HEK293 (cell line): Measurements from ENCODE around the gene FLRT1.

Experiments
- ZNF623 ChIP-seq: fragments of 450-650 bp; formaldehyde crosslinking; IDR thresholded peaks from 2 replicates; pipeline ENCODE4 v1.5.1; 2016; ENCODE audit warnings: missing biosample characterization, missing genetic modification characterization
- ZNF664 ChIP-seq: fragments of 450-650 bp; formaldehyde crosslinking; IDR thresholded peaks from 2 replicates; pipeline ENCODE4 v1.5.1; 2016; ENCODE audit warnings: missing biosample characterization, missing genetic modification characterization
- ZNF776 ChIP-seq: fragments of 450-650 bp; formaldehyde crosslinking; IDR thresholded peaks from 2 replicates; pipeline ENCODE4 v1.5.0; 2017; ENCODE audit warnings: missing biosample characterization, missing genetic modification characterization, borderline replicate concordance
- TF ChIP-seq, protein P1 (sequence below): fragments of 450-650 bp; formaldehyde crosslinking; IDR thresholded peaks from 2 replicates; pipeline ENCODE4 v1.5.1; 2016; ENCODE audit warnings: missing biosample characterization, missing genetic modification characterization

DNA sequence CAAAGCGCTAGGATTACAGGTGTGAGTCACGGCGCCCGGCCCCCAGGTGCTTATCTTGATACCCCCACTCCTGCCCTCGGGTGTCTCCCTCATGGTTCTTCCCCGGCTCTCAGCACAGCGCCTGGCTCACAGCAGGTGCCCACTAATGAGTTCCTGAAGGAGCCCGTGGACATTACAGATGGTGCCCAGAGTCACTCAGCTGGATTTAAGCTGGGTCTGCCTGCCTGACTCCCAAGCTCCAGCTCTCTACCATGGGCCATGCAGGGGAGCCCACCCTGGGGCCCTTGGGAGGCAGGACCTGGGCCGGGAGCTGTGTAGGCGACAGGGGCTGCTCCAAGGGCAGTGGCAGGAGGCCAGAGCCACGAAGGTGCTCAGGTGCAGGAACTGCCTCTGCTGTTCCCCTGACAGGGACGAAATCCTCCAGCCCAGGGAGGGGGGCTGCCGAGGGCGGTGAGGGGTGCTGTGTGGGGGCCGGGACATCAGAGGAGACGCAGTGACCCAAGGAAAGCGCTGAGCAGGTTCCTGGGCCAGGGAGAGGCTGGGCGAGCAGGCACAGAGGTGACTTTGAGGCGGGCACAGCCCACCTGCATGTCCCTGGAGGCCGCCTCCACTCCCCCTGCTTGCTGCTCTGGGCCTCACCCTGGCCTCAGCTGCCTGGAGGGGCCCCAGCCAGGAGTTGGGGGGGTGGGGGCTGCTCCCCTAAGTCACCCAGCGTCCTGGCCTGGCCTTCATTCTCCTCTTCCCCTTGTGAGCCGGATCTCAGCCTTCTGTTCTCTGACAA is 14.6 kb upstream of the FLRT1 start:
- TF ChIP-seq ZNF623 (tag by site-specific recombination), result no peak
- TF ChIP-seq, protein P1, sequence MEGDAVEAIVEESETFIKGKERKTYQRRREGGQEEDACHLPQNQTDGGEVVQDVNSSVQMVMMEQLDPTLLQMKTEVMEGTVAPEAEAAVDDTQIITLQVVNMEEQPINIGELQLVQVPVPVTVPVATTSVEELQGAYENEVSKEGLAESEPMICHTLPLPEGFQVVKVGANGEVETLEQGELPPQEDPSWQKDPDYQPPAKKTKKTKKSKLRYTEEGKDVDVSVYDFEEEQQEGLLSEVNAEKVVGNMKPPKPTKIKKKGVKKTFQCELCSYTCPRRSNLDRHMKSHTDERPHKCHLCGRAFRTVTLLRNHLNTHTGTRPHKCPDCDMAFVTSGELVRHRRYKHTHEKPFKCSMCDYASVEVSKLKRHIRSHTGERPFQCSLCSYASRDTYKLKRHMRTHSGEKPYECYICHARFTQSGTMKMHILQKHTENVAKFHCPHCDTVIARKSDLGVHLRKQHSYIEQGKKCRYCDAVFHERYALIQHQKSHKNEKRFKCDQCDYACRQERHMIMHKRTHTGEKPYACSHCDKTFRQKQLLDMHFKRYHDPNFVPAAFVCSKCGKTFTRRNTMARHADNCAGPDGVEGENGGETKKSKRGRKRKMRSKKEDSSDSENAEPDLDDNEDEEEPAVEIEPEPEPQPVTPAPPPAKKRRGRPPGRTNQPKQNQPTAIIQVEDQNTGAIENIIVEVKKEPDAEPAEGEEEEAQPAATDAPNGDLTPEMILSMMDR (tag by site-specific recombination), result no peak
- no peak for TF ChIP-seq ZNF776 (tag by site-specific recombination)
- TF ChIP-seq ZNF664, result no peak
